ENCODE measurements around the gene GPC3.
A peak's percentile ranks its signal among the peaks of the same experiment; 100 is the strongest.

Gene GPC3

GRCh38 chrX:133726211-133726630 lies 259.2 kb downstream of the GPC3 start (continued):
- TF ChIP-seq ZNF518A (tag by site-specific recombination; conservative IDR thresholded peaks at IDR 0.05; ENCODE audit: low read depth) (0 out of 2 replicates have a peak, but pooled peaks have one; percentile 43), ZNF2 (tag by site-specific recombination; IDR thresholded peaks at IDR 0.05) (no peak), ZNF391 (tag by site-specific recombination; IDR thresholded peaks at IDR 0.05; ENCODE audit: borderline replicate concordance, low read depth) (no peak), ZNF629 (tag by site-specific recombination; IDR thresholded peaks at IDR 0.05) (peak; percentile 71), HOXA7 (CRISPR knock-in tag; IDR thresholded peaks at IDR 0.05; ENCODE audit: borderline replicate concordance) (no peak), OSR2 (tag by site-specific recombination; IDR thresholded peaks at IDR 0.05) (peak; percentile 75), ZNF133 (tag by site-specific recombination; IDR thresholded peaks at IDR 0.05) (no peak), ZNF394 (tag by site-specific recombination; IDR thresholded peaks at IDR 0.05; ENCODE audit: borderline replicate concordance) (peak; percentile 47; the same call in 1 of the 2 replicates), ZNF37A (tag by site-specific recombination; IDR thresholded peaks at IDR 0.05) (no peak), ZFP69B (tag by site-specific recombination; IDR thresholded peaks at IDR 0.05) (0 out of 2 replicates have a peak, but pooled peaks have one; percentile 25), ZFHX2 (tag by site-specific recombination; conservative IDR thresholded peaks at IDR 0.05) (no peak), ZBTB17 (tag by site-specific recombination; IDR thresholded peaks at IDR 0.05) (peak; percentile 62; the same call in 1 of the 2 replicates), ZSCAN16 (tag by site-specific recombination; IDR thresholded peaks at IDR 0.05) (no peak), ZNF473 (tag by site-specific recombination; IDR thresholded peaks at IDR 0.05) (no peak), ZNF24 (tag by site-specific recombination; IDR thresholded peaks at IDR 0.05) (peak; percentile 57; the same call in 1 of the 2 replicates), MZF1 (tag by site-specific recombination; IDR thresholded peaks at IDR 0.05; ENCODE audit: borderline replicate concordance) (no peak), ZNF433 (tag by site-specific recombination; IDR thresholded peaks at IDR 0.05; ENCODE audit: low read depth) (no peak), ZNF202 (tag by site-specific recombination; IDR thresholded peaks at IDR 0.05; ENCODE audit: borderline replicate concordance) (no peak), ZNF692 (tag by site-specific recombination; IDR thresholded peaks at IDR 0.05) (no peak), ZNF561 (tag by site-specific recombination; IDR thresholded peaks at IDR 0.05; ENCODE audit: borderline replicate concordance) (no peak), ZNF558 (tag by site-specific recombination; IDR thresholded peaks at IDR 0.05) (no peak; the same call in 1 of the 2 replicates), REST (tag by site-specific recombination; IDR thresholded peaks at IDR 0.05) (no peak), SP7 (tag by site-specific recombination; IDR thresholded peaks at IDR 0.05) (peak; percentile 82), KLF1 (tag by site-specific recombination; IDR thresholded peaks at IDR 0.05) (no peak), ZFP37 (tag by site-specific recombination; IDR thresholded peaks at IDR 0.05) (no peak), ZNF335 (tag by site-specific recombination; conservative IDR thresholded peaks at IDR 0.05) (no peak; the same call in 1 of the 2 replicates)
- TF ChIP-seq, protein P1, sequence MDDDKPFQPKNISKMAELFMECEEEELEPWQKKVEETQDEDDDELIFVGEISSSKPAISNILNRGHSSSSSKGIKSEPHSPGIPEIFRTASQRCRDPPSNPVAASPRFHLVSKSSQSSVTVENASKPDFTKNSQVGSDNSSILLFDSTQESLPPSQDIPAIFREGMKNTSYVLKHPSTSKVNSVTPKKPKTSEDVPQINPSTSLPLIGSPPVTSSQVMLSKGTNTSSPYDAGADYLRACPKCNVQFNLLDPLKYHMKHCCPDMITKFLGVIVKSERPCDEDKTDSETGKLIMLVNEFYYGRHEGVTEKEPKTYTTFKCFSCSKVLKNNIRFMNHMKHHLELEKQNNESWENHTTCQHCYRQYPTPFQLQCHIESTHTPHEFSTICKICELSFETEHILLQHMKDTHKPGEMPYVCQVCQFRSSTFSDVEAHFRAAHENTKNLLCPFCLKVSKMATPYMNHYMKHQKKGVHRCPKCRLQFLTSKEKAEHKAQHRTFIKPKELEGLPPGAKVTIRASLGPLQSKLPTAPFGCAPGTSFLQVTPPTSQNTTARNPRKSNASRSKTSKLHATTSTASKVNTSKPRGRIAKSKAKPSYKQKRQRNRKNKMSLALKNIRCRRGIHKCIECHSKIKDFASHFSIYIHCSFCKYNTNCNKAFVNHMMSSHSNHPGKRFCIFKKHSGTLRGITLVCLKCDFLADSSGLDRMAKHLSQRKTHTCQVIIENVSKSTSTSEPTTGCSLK (tag by site-specific recombination; IDR thresholded peaks at IDR 0.05), result no peak
- TF ChIP-seq, protein P2, sequence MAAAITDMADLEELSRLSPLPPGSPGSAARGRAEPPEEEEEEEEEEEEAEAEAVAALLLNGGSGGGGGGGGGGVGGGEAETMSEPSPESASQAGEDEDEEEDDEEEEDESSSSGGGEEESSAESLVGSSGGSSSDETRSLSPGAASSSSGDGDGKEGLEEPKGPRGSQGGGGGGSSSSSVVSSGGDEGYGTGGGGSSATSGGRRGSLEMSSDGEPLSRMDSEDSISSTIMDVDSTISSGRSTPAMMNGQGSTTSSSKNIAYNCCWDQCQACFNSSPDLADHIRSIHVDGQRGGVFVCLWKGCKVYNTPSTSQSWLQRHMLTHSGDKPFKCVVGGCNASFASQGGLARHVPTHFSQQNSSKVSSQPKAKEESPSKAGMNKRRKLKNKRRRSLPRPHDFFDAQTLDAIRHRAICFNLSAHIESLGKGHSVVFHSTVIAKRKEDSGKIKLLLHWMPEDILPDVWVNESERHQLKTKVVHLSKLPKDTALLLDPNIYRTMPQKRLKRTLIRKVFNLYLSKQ (tag by site-specific recombination; IDR thresholded peaks at IDR 0.05; ENCODE audit: borderline replicate concordance), result no peak

Measured in HEK293 (cell line).